Ishikawa (cell line): Measurements from ENCODE around the gene ALPL.

Experiments used
- EP300 ChIP-seq: IDR thresholded peaks from 2 replicates; pipeline ENCODE4 v1.6.1; 2012; ENCODE audit warnings: borderline replicate concordance
- TF ChIP-seq, protein P1 (sequence below): IDR thresholded peaks from 2 replicates; pipeline ENCODE4 v1.6.1; 2012; ENCODE audit warnings: low read depth, mild to moderate bottlenecking

DNA sequence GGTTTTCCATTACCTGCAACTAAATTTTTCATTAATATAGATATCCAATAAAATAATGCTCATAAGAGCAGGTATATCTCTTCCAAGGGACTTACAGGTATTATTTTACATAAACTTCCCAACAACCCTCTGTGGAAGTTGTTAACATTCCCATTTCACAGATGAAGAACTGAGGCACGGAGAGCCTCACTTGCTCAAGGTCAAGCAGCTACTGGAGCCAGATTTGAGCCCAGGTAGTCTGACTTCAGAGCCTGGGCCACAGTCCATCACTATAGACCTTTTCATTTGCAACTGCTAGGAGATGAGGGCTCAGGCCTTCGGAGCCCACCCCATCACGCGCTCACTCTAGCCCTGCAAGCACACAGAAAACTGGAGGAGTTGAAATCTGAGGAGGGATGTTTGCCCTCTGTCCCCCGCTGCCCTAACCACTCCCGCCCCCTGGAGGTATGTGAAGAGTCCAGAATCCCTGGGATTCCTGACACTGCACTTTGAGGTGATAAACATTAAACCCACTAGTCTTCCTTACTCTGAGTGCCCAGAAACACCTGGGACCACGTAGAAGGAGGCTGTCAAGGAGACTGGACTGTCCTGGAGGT is 11.7 kb upstream of the ALPL start:
- no peak for TF ChIP-seq EP300
- TF ChIP-seq, protein P1, sequence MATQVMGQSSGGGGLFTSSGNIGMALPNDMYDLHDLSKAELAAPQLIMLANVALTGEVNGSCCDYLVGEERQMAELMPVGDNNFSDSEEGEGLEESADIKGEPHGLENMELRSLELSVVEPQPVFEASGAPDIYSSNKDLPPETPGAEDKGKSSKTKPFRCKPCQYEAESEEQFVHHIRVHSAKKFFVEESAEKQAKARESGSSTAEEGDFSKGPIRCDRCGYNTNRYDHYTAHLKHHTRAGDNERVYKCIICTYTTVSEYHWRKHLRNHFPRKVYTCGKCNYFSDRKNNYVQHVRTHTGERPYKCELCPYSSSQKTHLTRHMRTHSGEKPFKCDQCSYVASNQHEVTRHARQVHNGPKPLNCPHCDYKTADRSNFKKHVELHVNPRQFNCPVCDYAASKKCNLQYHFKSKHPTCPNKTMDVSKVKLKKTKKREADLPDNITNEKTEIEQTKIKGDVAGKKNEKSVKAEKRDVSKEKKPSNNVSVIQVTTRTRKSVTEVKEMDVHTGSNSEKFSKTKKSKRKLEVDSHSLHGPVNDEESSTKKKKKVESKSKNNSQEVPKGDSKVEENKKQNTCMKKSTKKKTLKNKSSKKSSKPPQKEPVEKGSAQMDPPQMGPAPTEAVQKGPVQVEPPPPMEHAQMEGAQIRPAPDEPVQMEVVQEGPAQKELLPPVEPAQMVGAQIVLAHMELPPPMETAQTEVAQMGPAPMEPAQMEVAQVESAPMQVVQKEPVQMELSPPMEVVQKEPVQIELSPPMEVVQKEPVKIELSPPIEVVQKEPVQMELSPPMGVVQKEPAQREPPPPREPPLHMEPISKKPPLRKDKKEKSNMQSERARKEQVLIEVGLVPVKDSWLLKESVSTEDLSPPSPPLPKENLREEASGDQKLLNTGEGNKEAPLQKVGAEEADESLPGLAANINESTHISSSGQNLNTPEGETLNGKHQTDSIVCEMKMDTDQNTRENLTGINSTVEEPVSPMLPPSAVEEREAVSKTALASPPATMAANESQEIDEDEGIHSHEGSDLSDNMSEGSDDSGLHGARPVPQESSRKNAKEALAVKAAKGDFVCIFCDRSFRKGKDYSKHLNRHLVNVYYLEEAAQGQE: no peak
